IMR-90 (cell line): ENCODE results near the gene PDGFC. TPM values are rescaled to one million over a fixed set of nuclear protein-coding genes. Genes with fewer than 3 reads are reported as not detected.
A peak's percentile ranks its signal among the peaks of the same experiment; 100 is the strongest.

ENCODE experiments used
- ATAC-seq: fragments of 200-7000 bp; cut with Tn5 transposase; 2 replicates; pipeline ENCODE4 v1.9.1; 2020; ENCODE audit warnings: low read depth, mild to moderate bottlenecking, moderate library complexity
- BruUV-seq: library from RNA; stranded (reverse); fragments of 400-500 nt; replicated peaks from 2 replicates; lab custom pipeline; 2021; lab: Mats Ljungman, UMichigan
- CTCF ChIA-PET: fragments of 300-600 bp; formaldehyde crosslinking; extraction: SDS; loops from one replicate; lab custom pipeline; 2021; ENCODE audit warnings: antibody characterized with exemption; lab: Yijun Ruan, JAX
- POLR2A ChIA-PET: fragments of 300-600 bp; sonication (Branson Sonifier 250); formaldehyde crosslinking; loops from one replicate; lab custom pipeline; 2022; ENCODE audit warnings: antibody characterized with exemption; ENCODE audit not compliant: unreplicated experiment; lab: Charles Lee
- DNase-seq: peaks from one replicate; pipeline ENCODE4 v3.0.0; 2013
- H2AFZ ChIP-seq: replicated peaks from 2 replicates; pipeline ENCODE3; 2013; ENCODE audit warnings: low read length, mild to moderate bottlenecking; ENCODE audit not compliant: poor library complexity
- H2AK5ac ChIP-seq: 2 replicates; pipeline ENCODE4 v1.6.1; 2013; ENCODE audit warnings: low read depth, low read length, inconsistent platforms
- H2AK9ac ChIP-seq: replicated peaks from 2 replicates; pipeline ENCODE3; 2013; ENCODE audit warnings: mild to moderate bottlenecking, low read depth, low read length, moderate library complexity; ENCODE audit not compliant: poor library complexity
- H2BK120ac ChIP-seq: 2 replicates; pipeline ENCODE4 v1.6.1; 2013; ENCODE audit warnings: low read depth, low read length, inconsistent platforms
- H2BK15ac ChIP-seq: 3 replicates; pipeline ENCODE4 v1.6.1; 2013; ENCODE audit warnings: low read depth, low read length, inconsistent platforms
- H2BK20ac ChIP-seq: 2 replicates; pipeline ENCODE4 v1.6.1; 2013; ENCODE audit warnings: low read depth, mild to moderate bottlenecking, inconsistent platforms, low read length, moderate library complexity
- H2BK5ac ChIP-seq: 2 replicates; pipeline ENCODE4 v1.6.1; 2013; ENCODE audit warnings: mild to moderate bottlenecking, low read depth, low read length, inconsistent platforms; ENCODE audit not compliant: poor library complexity, severe bottlenecking
- H3K14ac ChIP-seq: replicated peaks from 2 replicates; pipeline ENCODE4 v1.6.1; 2013; ENCODE audit warnings: low read depth, low read length, inconsistent platforms
- H3K18ac ChIP-seq: 2 replicates; pipeline ENCODE4 v1.6.1; 2013; ENCODE audit warnings: low read depth, low read length, control low read depth
- H3K23ac ChIP-seq: 2 replicates; pipeline ENCODE4 v1.6.1; 2013; ENCODE audit warnings: low read depth, low read length, inconsistent platforms
- H3K27ac ChIP-seq: 2 replicates; pipeline ENCODE4 v1.5.1; 2013; ENCODE audit warnings: mild to moderate bottlenecking, control low read depth, low read length; ENCODE audit not compliant: insufficient read depth
- H3K27me3 ChIP-seq: 2 replicates; pipeline ENCODE4 v1.6.1; 2013; ENCODE audit warnings: low read length; ENCODE audit not compliant: control insufficient read depth, insufficient read depth
- H3K36me3 ChIP-seq: 2 replicates; pipeline ENCODE4 v1.6.1; 2013; ENCODE audit warnings: low read length, mixed read lengths; ENCODE audit not compliant: control insufficient read depth, insufficient read depth
- H3K4ac ChIP-seq: 2 replicates; pipeline ENCODE4 v1.6.1; 2013; ENCODE audit warnings: low read depth, low read length, inconsistent platforms
- H3K4me1 ChIP-seq: 2 replicates; pipeline ENCODE4 v1.6.1; 2013; ENCODE audit warnings: low read length, mixed read lengths; ENCODE audit not compliant: control insufficient read depth, insufficient read depth
- H3K4me2 ChIP-seq: 2 replicates; pipeline ENCODE4 v1.6.1; 2013; ENCODE audit warnings: low read depth, mild to moderate bottlenecking, control low read depth, low read length, moderate library complexity
- H3K4me3 ChIP-seq: 2 replicates; pipeline ENCODE4 v1.5.1; 2013; ENCODE audit warnings: low read depth, mild to moderate bottlenecking, control low read depth, low read length, moderate library complexity; ENCODE audit not compliant: insufficient read depth
- H3K56ac ChIP-seq: 2 replicates; pipeline ENCODE4 v1.6.1; 2013; ENCODE audit warnings: low read length, inconsistent platforms; ENCODE audit not compliant: insufficient read depth; ENCODE audit errors: extremely low read depth
- H3K79me1 ChIP-seq, 2 experiments: 2 replicates each; pipeline ENCODE4 v1.6.1; 2013; ENCODE audit warnings: low read length in 2 of 2, inconsistent platforms in 1 of 2, low read depth in 1 of 2
- H3K9ac ChIP-seq: 2 replicates; pipeline ENCODE4 v1.6.1; 2013; ENCODE audit warnings: low read depth, low read length, control low read depth
- H3K9me1 ChIP-seq: 2 replicates; pipeline ENCODE4 v1.6.1; 2013; ENCODE audit warnings: low read length, inconsistent platforms; ENCODE audit not compliant: insufficient read depth
- H3K9me3 ChIP-seq: 2 replicates; pipeline ENCODE4 v1.6.1; 2013; ENCODE audit warnings: low read length; ENCODE audit not compliant: control insufficient read depth, insufficient read depth
- H4K20me1 ChIP-seq: 2 replicates; pipeline ENCODE4 v1.6.1; 2013; ENCODE audit warnings: low read length, inconsistent platforms; ENCODE audit not compliant: insufficient read depth
- H4K5ac ChIP-seq: 2 replicates; pipeline ENCODE4 v1.6.1; 2013; ENCODE audit warnings: mild to moderate bottlenecking, low read depth, low read length, control low read depth
- H4K8ac ChIP-seq, 2 experiments: 2 replicates each; pipeline ENCODE4 v1.6.1; 2013; ENCODE audit warnings: low read depth in 2 of 2, low read length in 2 of 2, control low read depth in 1 of 2, inconsistent platforms in 1 of 2
- H4K91ac ChIP-seq: 2 replicates; pipeline ENCODE4 v1.6.1; 2013; ENCODE audit warnings: low read depth, low read length, inconsistent platforms; ENCODE audit not compliant: insufficient read depth
- CEBPB ChIP-seq: IDR thresholded peaks from 2 replicates; pipeline ENCODE4 v1.6.1; 2012; ENCODE audit warnings: low read depth, low read length, improper control_type of control experiment
- CHD1 ChIP-seq: IDR thresholded peaks from 2 replicates; pipeline ENCODE4 v1.6.1; 2012; ENCODE audit warnings: low read depth, low read length, improper control_type of control experiment
- CTCF ChIP-seq: conservative IDR thresholded peaks from 2 replicates; pipeline ENCODE4 v1.5.1; 2012; ENCODE audit warnings: mild to moderate bottlenecking, low read depth, low read length, improper control_type of control experiment
- ELK1 ChIP-seq: fragments of 150-350 bp; IDR thresholded peaks from 2 replicates; pipeline ENCODE4 v1.6.1; 2016; ENCODE audit warnings: low read depth, mild to moderate bottlenecking, low read length, moderate library complexity, borderline replicate concordance
- FOS ChIP-seq: fragments of 150-350 bp; IDR thresholded peaks from 2 replicates; pipeline ENCODE4 v1.6.1; 2016; ENCODE audit warnings: low read depth, low read length
- MAZ ChIP-seq: IDR thresholded peaks from 2 replicates; pipeline ENCODE4 v1.6.1; 2012; ENCODE audit warnings: low read depth, mild to moderate bottlenecking, low read length, improper control_type of control experiment, moderate library complexity, borderline replicate concordance
- MXI1 ChIP-seq: IDR thresholded peaks from 2 replicates; pipeline ENCODE4 v1.6.1; 2012; ENCODE audit warnings: low read depth, mild to moderate bottlenecking, low read length, moderate library complexity, borderline replicate concordance
- POLR2A ChIP-seq: IDR thresholded peaks from 2 replicates; pipeline ENCODE4 v1.6.1; 2012; ENCODE audit warnings: mild to moderate bottlenecking, low read depth, low read length
- RAD21 ChIP-seq: IDR thresholded peaks from 2 replicates; pipeline ENCODE4 v1.6.1; 2012; ENCODE audit warnings: low read length, improper control_type of control experiment
- RCOR1 ChIP-seq: IDR thresholded peaks from 2 replicates; pipeline ENCODE4 v1.6.1; 2012; ENCODE audit warnings: mild to moderate bottlenecking, low read length, improper control_type of control experiment; ENCODE audit not compliant: insufficient replicate concordance
- RFX5 ChIP-seq: IDR thresholded peaks from 2 replicates; pipeline ENCODE4 v1.8.0; 2012; ENCODE audit warnings: low read depth, mild to moderate bottlenecking, low read length, moderate library complexity
- USF2 ChIP-seq: fragments of 150-350 bp; IDR thresholded peaks from 2 replicates; pipeline ENCODE4 v1.6.1; 2017; ENCODE audit warnings: mild to moderate bottlenecking, antibody characterized with exemption, low read length, low read depth
- WGBS, 2 experiments: methylation state at CpG; one replicate each; pipeline versions ENCODE4 v1.1.5 to v1.1.7; 2013; ENCODE audit warnings: missing lambda C conversion rate in 2 of 2; ENCODE audit not compliant: insufficient read length in 1 of 2; ENCODE audit errors: extremely low coverage in 2 of 2; 5-methylcytosine and 5-hydroxymethylcytosine counted together
- dilution Hi-C: fragments of 300-500 bp; cut with HindIII; formaldehyde crosslinking; loops from one replicate; pipeline ENCODE4 v1.14.3; 2018; ENCODE audit warnings: low sequenced_read_pairs; ENCODE audit not compliant: unreplicated experiment
- in situ Hi-C: fragments of 300-500 bp; cut with MboI; formaldehyde crosslinking; loops from 3 replicates; pipeline ENCODE4 v1.14.3; 2019; ENCODE audit warnings: low sequenced_read_pairs, inconsistent platforms, mixed read lengths
- intact Hi-C: fragments of 100-400 bp; cut with micrococcal nuclease; formaldehyde crosslinking; loops from 2 replicates; pipeline ENCODE4 v1.10.0; 2022
- polyA plus RNA-seq, 3 experiments: library from polyadenylated mRNA; depleted of rRNA; stranded (reverse); fragments of >200 nt; gene quantifications; 2 replicates each; pipeline ENCODE4 v1.2.3, GENCODE V29; 2012; ENCODE audit warnings: low replicate concordance in 1 of 3
- total RNA-seq: library from RNA; depleted of rRNA; stranded (reverse); fragments of >200 nt; gene quantifications from 2 replicates; pipeline ENCODE4 v1.2.3, GENCODE V29; 2012

Gene PDGFC
- total and polyA plus RNA-seq, 2 of the 4 experiments (the other 2 are of a cell fraction), result 19.8 to 90.7 TPM

GRCh38 chr4:156948738-156949137 lies 22.9 kb downstream of the PDGFC start:
- no peak overlapping the region for H4K5ac ChIP-seq
- BruUV-seq, result no TSS peak
- H2BK120ac ChIP-seq, result peak overlapping the region; percentile 27; the same call in 1 of the 2 replicates
- ATAC-seq, result no peak
- H4K8ac ChIP-seq, result 0 out of 4 replicates have a peak overlapping the region, but pooled peaks of 1 of the 2 experiments have one; percentile 26
- H4K91ac ChIP-seq, result peak overlapping the region; percentile 25; the same call in 1 of the 2 replicates
- H2BK20ac ChIP-seq, result peak overlapping the region; percentile 6; the same call in 1 of the 2 replicates
- peaks cover 4% of the 10 kb centered on the region; the same call in 1 of the 2 replicates for H4K20me1 ChIP-seq
- in situ Hi-C loops, result no loop called here
- no peak overlapping the region for H3K4me2 ChIP-seq
- H3K9me1 ChIP-seq, result peaks cover 12% of the 10 kb centered on the region
- H3K9me3 ChIP-seq, result no peaks in the 10 kb centered on the region
- H3K18ac ChIP-seq, result peak overlapping the region; percentile 62; the same call in 1 of the 2 replicates
- peak overlapping the region; percentile 24 for H2BK5ac ChIP-seq
- H2BK15ac ChIP-seq, result peak overlapping the region; percentile 64; the same call in 1 of the 3 replicates
- H3K4ac ChIP-seq, result peak overlapping the region; percentile 16; the same call in 1 of the 2 replicates
- H2AFZ ChIP-seq, result no peak overlapping the region
- peak overlapping the region; percentile 34; the same call in 1 of the 2 replicates for H3K14ac ChIP-seq
- no peak overlapping the region for H2AK9ac ChIP-seq
- no peaks in the 10 kb centered on the region for H3K36me3 ChIP-seq
- no peak overlapping the region for H3K9ac ChIP-seq
- intact Hi-C loops, result loop anchor here (2.0 to 5.0 kb wide), 2 partner anchors 14 to 171 kb away; no protein-coding TSS in a partner anchor
- peak overlapping the region; percentile 14; the same call in 1 of the 2 replicates for H3K56ac ChIP-seq
- H3K23ac ChIP-seq, result peak overlapping the region; percentile 41; the same call in 1 of the 2 replicates
- no peak overlapping the region; the same call in 1 of the 2 replicates for H3K27ac ChIP-seq
- TF ChIP-seq CTCF (no peak), USF2 (no peak), MAZ (no peak), MXI1 (no peak), RCOR1 (no peak), POLR2A (no peak), RFX5 (no peak), CEBPB (no peak), ELK1 (no peak), CHD1 (no peak), RAD21 (no peak), FOS (no peak)
- no CpG with 5 or more reads among the region's 3 CpGs for WGBS, 2 experiments
- peaks cover 7 to 38% of the 10 kb centered on the region in 2 experiments; a peak in 3 of 4 replicates for H3K79me1 ChIP-seq
- dilution Hi-C loops, result no loop called here
- H2AK5ac ChIP-seq, result peak overlapping the region; percentile 70
- DNase-seq, result no peak
- H3K4me1 ChIP-seq, result peaks cover 21% of the 10 kb centered on the region
- H3K4me3 ChIP-seq, result no peak overlapping the region
- no peaks in the 10 kb centered on the region for H3K27me3 ChIP-seq
- ChIA-PET CTCF (no interaction called here), POLR2A (no interaction called here)
